ENCODE results near the gene DBN1.
A peak's percentile ranks its signal among the peaks of the same experiment; 100 is the strongest.

The DBN1 gene

GRCh38 chr5:177501874-177502678 lies 28.6 kb upstream of the DBN1 start:
- H3K4me1 ChIP-seq, result peaks cover 24% of the 10 kb centered on the region

GRCh38 chr5:177500685-177501522 lies 27.5 kb upstream of the DBN1 start:
- no peaks in the 10 kb centered on the region for H3K36me3 ChIP-seq
- DNase-seq, result peak; percentile 98
- TF ChIP-seq, protein P1, sequence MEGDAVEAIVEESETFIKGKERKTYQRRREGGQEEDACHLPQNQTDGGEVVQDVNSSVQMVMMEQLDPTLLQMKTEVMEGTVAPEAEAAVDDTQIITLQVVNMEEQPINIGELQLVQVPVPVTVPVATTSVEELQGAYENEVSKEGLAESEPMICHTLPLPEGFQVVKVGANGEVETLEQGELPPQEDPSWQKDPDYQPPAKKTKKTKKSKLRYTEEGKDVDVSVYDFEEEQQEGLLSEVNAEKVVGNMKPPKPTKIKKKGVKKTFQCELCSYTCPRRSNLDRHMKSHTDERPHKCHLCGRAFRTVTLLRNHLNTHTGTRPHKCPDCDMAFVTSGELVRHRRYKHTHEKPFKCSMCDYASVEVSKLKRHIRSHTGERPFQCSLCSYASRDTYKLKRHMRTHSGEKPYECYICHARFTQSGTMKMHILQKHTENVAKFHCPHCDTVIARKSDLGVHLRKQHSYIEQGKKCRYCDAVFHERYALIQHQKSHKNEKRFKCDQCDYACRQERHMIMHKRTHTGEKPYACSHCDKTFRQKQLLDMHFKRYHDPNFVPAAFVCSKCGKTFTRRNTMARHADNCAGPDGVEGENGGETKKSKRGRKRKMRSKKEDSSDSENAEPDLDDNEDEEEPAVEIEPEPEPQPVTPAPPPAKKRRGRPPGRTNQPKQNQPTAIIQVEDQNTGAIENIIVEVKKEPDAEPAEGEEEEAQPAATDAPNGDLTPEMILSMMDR (IDR thresholded peaks at IDR 0.05; ENCODE audit: low read depth, low read length), result peak; percentile 99
- H3K4me1 ChIP-seq, result peaks cover 30% of the 10 kb centered on the region
- H3K27me3 ChIP-seq, result no peaks in the 10 kb centered on the region
- H3K9me3 ChIP-seq, result no peaks in the 10 kb centered on the region
- H3K4me3 ChIP-seq (ENCODE audit: low read depth, low read length), result no peak overlapping the region

More at GRCh38 chr5:177501874-177502678, 28.6 kb upstream of the DBN1 start:
- Histone ChIP-seq H3K4me3 (ENCODE audit: low read depth, low read length) (no peak overlapping the region), H3K36me3 (no peaks in the 10 kb centered on the region), H3K27me3 (no peaks in the 10 kb centered on the region), H3K9me3 (no peaks in the 10 kb centered on the region)
- DNase-seq, result no peak
- TF ChIP-seq, protein P1 (IDR thresholded peaks at IDR 0.05; ENCODE audit: low read depth, low read length), result no peak

DNA sequence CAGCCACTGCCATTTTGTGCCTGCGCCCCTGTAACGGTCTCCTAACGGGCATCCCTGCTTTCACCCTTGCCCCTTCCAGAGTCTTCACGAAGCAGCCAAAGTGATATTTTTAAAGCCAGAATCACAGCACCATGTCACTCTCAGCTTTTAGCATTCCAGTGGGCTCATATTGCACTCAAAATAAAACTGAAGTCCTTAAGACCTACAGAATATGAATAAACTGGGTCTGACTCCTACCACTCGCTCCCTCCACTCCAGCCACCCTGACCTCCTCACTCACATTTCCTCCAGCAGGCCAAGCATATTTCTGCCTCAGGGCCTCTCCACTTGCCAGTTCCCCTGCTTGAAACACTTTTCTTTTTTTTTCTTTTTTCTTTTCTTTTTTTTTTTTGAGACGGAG lies 26.4 kb upstream of the DBN1 start:
- Histone ChIP-seq H3K4me3 (ENCODE audit: low read depth, low read length) (no peak overlapping the region), H3K9me3 (no peaks in the 10 kb centered on the region), H3K27me3 (no peaks in the 10 kb centered on the region), H3K36me3 (peaks cover 3% of the 10 kb centered on the region; the same call in 1 of the 2 replicates), H3K4me1 (peaks cover 40% of the 10 kb centered on the region)
- TF ChIP-seq, protein P1 (IDR thresholded peaks at IDR 0.05; ENCODE audit: low read depth, low read length), result no peak
- no peak for DNase-seq

DNA sequence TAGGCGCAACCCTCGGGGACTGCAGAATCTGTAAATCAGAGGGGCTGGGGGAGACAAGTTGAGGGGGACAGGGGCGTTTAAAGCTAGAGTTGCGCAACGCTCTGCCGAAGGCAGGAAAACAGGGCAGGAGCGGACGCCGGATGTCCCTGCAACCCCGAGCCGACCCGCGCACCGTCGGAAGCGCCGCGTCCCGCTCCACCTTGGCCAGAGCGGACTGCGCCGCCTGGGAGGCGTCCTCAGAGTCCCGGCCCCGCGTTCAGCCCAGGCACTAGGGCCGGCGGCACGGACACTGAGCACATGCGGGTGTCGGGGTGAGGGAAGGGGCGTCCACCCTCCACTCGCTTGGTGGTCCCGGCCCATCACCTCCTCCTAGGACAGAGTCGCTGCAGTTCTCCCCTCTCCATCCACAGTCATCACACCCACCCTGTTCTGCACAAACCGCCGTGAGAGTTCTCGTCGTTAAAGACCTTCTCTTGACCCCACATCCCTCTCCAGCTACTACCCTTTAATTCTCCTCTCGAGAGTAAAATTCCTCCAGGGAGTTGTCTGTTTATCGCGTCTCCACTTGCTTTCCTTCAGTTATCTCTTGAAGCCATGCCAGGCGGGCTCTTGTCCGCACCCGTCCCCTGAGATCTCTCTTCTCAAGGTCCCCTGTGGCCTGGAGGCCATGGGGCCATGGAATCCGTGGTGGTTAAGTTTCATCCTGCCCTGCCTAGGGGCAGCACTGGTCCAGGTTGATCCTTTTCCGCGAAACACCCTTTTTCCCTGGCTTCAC lies 24.8 kb upstream of the DBN1 start:
- peak; percentile 48 for DNase-seq
- Histone ChIP-seq H3K9me3 (no peaks in the 10 kb centered on the region), H3K4me3 (ENCODE audit: low read depth, low read length) (peak overlapping the region; percentile 53), H3K36me3 (peaks cover 3% of the 10 kb centered on the region; the same call in 1 of the 2 replicates), H3K27me3 (no peaks in the 10 kb centered on the region), H3K4me1 (peaks cover 47% of the 10 kb centered on the region)
- TF ChIP-seq, protein P1 (IDR thresholded peaks at IDR 0.05; ENCODE audit: low read depth, low read length), result no peak

DNA sequence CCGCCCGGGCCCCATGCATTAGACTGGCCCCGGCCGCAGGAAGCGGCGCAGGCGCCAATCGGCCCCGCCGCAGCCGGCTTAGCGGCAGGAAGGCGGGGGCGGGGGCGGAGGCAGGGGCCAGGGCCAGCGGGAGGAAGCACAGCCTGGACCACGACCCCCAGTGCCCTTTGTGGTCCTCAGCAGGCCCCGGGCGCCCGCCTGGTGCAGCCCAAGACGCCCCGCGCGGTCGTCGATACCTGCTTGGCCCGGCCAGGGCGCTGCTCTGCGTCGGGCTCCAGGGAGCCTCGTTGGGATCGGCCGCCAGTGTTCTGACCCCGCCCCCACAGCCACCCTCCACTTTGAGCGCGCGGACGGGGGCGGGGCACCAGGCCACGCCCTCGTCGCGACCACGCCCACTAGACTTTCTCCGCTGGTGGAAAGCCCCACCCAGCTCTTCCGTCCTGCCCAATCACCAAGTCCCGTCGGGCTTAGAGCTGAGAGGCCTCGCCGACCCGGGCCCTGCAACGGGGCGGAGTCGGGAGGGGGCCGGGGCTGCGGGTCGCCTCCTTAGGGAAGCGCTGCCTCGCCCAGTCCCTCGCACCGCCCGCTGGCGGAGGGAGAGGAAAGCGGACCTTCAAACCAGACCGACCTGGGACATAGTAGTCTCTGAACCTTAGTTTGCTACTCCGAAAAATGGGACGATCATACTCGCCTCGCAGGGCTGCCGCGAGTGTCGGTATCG lies 24.0 kb upstream of the DBN1 start, which contains the start of gene PDLIM7:
Gene PDLIM7, minus strand, starts transcription at position 313 of the 721 bp plus-strand sequence. CDS start 1,092 bp downstream, outside the sequence.
- peaks cover 3% of the 10 kb centered on the region for H3K36me3 ChIP-seq
- peak within 1 kb of the TSS; percentile 75 for H3K4me3 ChIP-seq (ENCODE audit: low read depth, low read length)
- DNase-seq, result peak; percentile 98
- H3K9me3 ChIP-seq, result no peaks in the 10 kb centered on the region
- TF ChIP-seq, protein P1 (IDR thresholded peaks at IDR 0.05; ENCODE audit: low read depth, low read length), result no peak
- H3K4me1 ChIP-seq, result peaks cover 41% of the 10 kb centered on the region
- H3K27me3 ChIP-seq, result no peaks in the 10 kb centered on the region

Data from BE2C (cell line).